SU-DHL-6 (cell line): ENCODE results near the gene KRTAP9-2.

Experiments used
- EZH2phosphoT487 ChIP-seq: fragments of 200-600 bp; sonication (generic), shearing (Covaris generic); conservative IDR thresholded peaks from 2 replicates; pipeline ENCODE4 v1.6.1; 2018; ENCODE audit warnings: mild to moderate bottlenecking, antibody characterized with exemption, low read length, moderate library complexity, mixed read lengths
- TF ChIP-seq, protein P1 (sequence below): fragments of 200-600 bp; sonication (generic); IDR thresholded peaks from one replicate; pipeline ENCODE4 v1.5.1; 2017; ENCODE audit warnings: antibody characterized with exemption, mild to moderate bottlenecking, low read length, moderate library complexity; ENCODE audit not compliant: insufficient read depth, poor library complexity, severe bottlenecking

DNA sequence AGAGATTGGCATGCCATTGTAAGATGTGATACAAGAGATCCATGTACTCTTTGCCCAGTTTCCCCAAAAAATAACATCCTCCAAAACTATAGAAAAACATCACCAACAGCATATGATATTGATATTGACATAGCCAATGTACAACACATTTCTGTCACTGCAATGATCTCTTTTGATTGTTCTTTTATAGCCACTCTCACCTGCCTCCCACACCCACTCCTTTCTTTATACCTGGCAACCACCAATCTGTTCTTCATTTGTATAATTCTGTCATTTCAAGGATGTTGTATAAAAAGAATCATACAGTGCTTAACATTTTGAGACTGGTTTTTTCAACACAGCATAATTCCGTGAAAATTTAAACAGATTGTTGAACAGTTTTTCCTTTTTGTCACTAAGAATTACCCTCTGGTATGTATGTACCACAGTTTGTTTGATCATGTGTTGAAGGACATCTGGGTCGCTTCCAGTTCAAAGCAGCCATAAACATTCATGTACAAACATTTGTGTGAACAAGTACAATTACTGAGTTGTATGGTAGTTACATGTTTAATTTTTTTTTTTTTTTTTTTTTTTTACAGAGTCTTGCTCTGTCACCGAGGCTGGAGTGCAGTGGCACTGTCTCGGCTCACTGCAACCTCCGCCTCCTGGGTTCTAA is 26.9 kb upstream of the KRTAP9-2 start:
- TF ChIP-seq, protein P1, sequence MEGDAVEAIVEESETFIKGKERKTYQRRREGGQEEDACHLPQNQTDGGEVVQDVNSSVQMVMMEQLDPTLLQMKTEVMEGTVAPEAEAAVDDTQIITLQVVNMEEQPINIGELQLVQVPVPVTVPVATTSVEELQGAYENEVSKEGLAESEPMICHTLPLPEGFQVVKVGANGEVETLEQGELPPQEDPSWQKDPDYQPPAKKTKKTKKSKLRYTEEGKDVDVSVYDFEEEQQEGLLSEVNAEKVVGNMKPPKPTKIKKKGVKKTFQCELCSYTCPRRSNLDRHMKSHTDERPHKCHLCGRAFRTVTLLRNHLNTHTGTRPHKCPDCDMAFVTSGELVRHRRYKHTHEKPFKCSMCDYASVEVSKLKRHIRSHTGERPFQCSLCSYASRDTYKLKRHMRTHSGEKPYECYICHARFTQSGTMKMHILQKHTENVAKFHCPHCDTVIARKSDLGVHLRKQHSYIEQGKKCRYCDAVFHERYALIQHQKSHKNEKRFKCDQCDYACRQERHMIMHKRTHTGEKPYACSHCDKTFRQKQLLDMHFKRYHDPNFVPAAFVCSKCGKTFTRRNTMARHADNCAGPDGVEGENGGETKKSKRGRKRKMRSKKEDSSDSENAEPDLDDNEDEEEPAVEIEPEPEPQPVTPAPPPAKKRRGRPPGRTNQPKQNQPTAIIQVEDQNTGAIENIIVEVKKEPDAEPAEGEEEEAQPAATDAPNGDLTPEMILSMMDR, result no peak
- TF ChIP-seq EZH2phosphoT487, result no peak
